Naive B cell (primary cell): Measurements from ENCODE around the gene KLF2. TPM values are rescaled to one million over a fixed set of nuclear protein-coding genes. Genes with fewer than 3 reads are reported as not detected.

Experiments
- ATAC-seq, 2 donors: fragments of 150-1000 bp; cut with Tn5 transposase; 2 replicates each; pipeline ENCODE4 v1.10.0; 2021; ENCODE audit warnings: low read depth in 2 of 2, mild to moderate bottlenecking in 2 of 2, moderate library complexity in 2 of 2
- DNase-seq: peaks from one replicate; pipeline ENCODE4 v3.0.0; 2022
- H3K27ac Mint-ChIP-seq, 6 donors: one replicate each; pipeline ENCODE4 v1.8.0; 2020 to 2022; ENCODE audit warnings: mild to moderate bottlenecking in 6 of 6, mixed read lengths in 6 of 6, moderate library complexity in 5 of 6, inconsistent platforms in 2 of 6
- H3K27me3 Mint-ChIP-seq, 3 donors: one replicate each; pipeline ENCODE4 v1.8.0; 2021 to 2022; ENCODE audit warnings: mixed read lengths in 3 of 3, mild to moderate bottlenecking in 1 of 3
- H3K36me3 Mint-ChIP-seq, 2 donors: one replicate each; pipeline ENCODE4 v1.8.0; 2020 to 2022; ENCODE audit warnings: mixed read lengths in 2 of 2, inconsistent platforms in 1 of 2, mild to moderate bottlenecking in 1 of 2
- H3K4me1 Mint-ChIP-seq, 3 donors: one replicate each; pipeline ENCODE4 v1.8.0; 2020 to 2022; ENCODE audit warnings: mixed read lengths in 3 of 3, inconsistent platforms in 1 of 3, mild to moderate bottlenecking in 1 of 3, moderate library complexity in 1 of 3
- H3K4me3 Mint-ChIP-seq, 8 donors: one replicate each; pipeline ENCODE4 v1.8.0; 2020 to 2022; ENCODE audit warnings: mild to moderate bottlenecking in 8 of 8, mixed read lengths in 8 of 8, moderate library complexity in 8 of 8, inconsistent platforms in 2 of 8
- H3K9me3 Mint-ChIP-seq, 7 donors: one replicate each; pipeline ENCODE4 v1.8.0; 2020 to 2022; ENCODE audit warnings: mixed read lengths in 7 of 7, mild to moderate bottlenecking in 5 of 7, inconsistent platforms in 2 of 7, moderate library complexity in 1 of 7
- polyA plus RNA-seq, 6 donors: library from polyadenylated mRNA; unstranded; fragments of 300-500 nt; fragmentation: Illumina TruSeq; gene quantifications; one replicate each; pipeline ENCODE4 v1.2.3, GENCODE V29; 2021; ENCODE audit warnings: low read depth in 6 of 6

The KLF2 gene
- polyA plus RNA-seq, 6 donors from 2014 or later, result 145 to 413 (median 248) TPM

DNA sequence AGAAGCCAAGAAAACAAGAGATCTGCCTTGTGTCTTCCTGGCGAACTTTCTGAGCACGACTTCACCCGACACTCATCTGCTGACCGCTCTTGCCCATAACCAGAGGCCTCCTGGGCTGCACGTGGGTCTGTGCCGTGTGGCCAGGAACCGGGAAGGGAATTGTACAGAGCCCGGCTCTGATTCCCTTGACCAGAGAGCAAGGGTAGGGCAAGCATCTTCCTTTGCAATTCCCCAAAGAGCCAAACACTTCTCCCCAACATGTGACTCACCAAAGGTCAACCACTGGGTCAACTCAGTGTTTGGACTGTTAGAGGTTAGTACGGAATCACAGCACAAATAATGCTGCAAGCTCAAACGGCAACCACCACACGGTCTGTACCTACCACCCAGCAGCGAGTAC is 48.9 kb downstream of the KLF2 start:
- H3K9me3 Mint-ChIP-seq, result no peaks in the 10 kb centered on the region

DNA sequence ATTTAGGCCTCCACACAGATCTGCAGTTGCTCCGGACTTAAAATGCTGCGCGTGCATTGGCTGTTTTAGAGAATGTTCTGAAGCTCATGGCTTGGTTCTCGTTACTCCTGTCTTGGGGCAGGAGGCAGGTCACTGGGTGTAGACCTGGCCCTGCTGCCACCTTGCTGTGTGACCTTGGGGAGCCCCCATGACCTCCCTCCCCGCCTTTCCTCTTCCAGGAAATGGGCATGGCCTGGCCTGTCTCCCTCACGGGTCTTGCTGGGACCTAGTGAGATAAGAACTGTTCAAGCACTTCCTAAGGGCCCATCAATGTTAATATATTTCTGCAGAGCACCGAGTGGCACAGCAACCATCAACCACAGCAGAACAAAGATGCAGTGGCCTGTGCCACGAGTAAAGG is 49.4 kb downstream of the KLF2 start:
- Mint-ChIP-seq H3K27me3 (no peaks in the 10 kb centered on the region), H3K9me3 (no peaks in the 10 kb centered on the region), H3K4me1 (peaks cover 20 to 58% (median 45%) of the 10 kb centered on the region in 3 donors), H3K4me3 (peak overlapping the region in 6 of 8 donors; percentile 18 to 78 (median 52)), H3K36me3 (peaks cover 16 to 26% of the 10 kb centered on the region in 2 donors), H3K27ac (peak overlapping the region in 4 of 6 donors; percentile 27 to 84 (median 68))
- DNase-seq, result no peak
- ATAC-seq, result no peak

More for the DNA sequence above, 48.9 kb downstream of the KLF2 start:
- Mint-ChIP-seq H3K36me3 (peaks cover 16 to 26% of the 10 kb centered on the region in 2 donors), H3K27ac (peak overlapping the region in 4 of 6 donors; percentile 22 to 83 (median 65)), H3K4me1 (peaks cover 15 to 53% (median 41%) of the 10 kb centered on the region in 3 donors), H3K27me3 (no peaks in the 10 kb centered on the region), H3K4me3 (peak overlapping the region in 7 of 8 donors; percentile 35 to 78 (median 56))
- DNase-seq, result no peak
- ATAC-seq, result no peak

DNA sequence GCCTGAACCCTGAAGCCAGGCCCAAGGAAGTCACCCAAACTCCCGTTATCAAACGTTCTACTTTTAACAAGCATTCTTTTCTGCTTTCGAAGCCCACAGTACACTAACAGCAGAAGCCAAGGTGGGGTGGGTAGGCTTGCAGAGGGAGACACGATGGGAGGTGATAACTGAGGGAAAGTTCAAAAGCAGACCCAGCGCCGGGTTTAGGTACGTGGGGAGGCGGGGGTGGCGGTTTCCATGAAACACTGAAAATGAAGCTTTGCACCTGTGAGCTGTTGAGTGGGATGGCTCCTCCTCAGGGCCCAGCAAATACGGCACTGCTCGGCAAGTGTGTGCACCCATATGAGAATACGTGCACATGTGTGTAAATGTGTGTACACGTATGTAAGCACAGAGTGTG is 49.8 kb downstream of the KLF2 start:
- H3K9me3 Mint-ChIP-seq, result no peaks in the 10 kb centered on the region
- DNase-seq (no peak), ATAC-seq (no peak)
- peak overlapping the region in 2 of 6 donors; percentile 27 to 68 for H3K27ac Mint-ChIP-seq
- H3K27me3 Mint-ChIP-seq, result no peaks in the 10 kb centered on the region
- peaks cover 24 to 60% (median 45%) of the 10 kb centered on the region in 3 donors for H3K4me1 Mint-ChIP-seq
- peak overlapping the region in 4 of 8 donors; percentile 18 to 78 (median 59) for H3K4me3 Mint-ChIP-seq
- H3K36me3 Mint-ChIP-seq, result peaks cover 16 to 26% of the 10 kb centered on the region in 2 donors

DNA sequence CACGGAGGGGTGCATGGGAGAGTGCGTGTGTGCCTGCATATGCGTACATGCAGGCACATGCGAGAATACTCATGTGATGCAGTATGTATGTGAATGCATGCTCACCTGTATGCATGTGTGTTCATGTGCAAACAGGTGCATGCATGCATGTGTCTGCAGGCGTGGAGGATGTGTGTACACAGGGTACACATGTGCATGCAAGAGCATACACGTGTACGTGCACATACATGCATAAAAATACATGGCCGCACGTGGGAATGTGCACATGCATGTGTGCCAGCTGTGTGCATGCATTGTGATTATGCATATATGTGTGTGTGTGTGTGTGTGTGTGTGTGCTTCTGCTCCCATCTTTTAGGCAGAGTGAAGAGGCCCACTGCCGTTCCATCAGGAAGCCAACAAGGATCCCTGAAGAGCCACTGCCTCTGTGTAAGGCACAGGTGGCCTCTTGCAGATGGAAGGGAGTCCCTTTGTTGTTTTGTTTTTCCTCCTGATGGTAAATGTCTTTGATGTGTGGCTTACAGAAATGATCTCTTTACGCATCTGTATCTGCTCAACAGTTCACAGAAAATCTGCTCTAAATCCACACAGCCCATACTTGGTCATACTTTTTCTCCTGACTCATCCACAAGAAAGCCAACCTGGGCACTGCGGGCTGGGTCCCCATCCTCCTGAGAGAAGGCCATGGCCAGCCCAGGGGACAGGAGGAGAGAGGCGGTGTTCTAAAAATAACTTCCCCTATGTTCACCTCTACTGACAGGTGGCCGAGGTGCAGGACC is 50.7 kb downstream of the KLF2 start:
- Mint-ChIP-seq H3K36me3 (peaks cover 16 to 26% of the 10 kb centered on the region in 2 donors), H3K27ac (peak overlapping the region in 3 of 6 donors; percentile 10 to 86 (median 75))

DNA sequence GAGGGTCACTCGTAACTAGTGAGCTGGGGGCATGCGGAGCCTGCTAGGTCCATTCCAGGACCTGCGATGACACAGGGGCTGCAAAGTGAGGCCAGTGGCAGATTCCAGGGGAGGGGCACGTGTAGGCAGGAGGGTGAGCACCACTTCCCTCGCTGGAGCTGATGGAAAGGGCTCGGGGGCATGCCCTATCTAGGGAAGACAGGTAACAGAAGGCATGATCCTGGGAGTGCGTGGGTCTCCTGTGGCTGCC is 51.2 kb downstream of the KLF2 start:
- Mint-ChIP-seq H3K27ac (peak overlapping the region in 4 of 6 donors; percentile 36 to 86 (median 80)), H3K9me3 (no peaks in the 10 kb centered on the region), H3K36me3 (peaks cover 16 to 26% of the 10 kb centered on the region in 2 donors), H3K4me3 (peak overlapping the region in 4 of 8 donors; percentile 16 to 67 (median 44)), H3K4me1 (peaks cover 38 to 64% (median 45%) of the 10 kb centered on the region in 3 donors), H3K27me3 (no peaks in the 10 kb centered on the region)
- DNase-seq (no peak), ATAC-seq (no peak)

More for the DNA sequence above, 50.7 kb downstream of the KLF2 start:
- Mint-ChIP-seq H3K4me3 (peak overlapping the region in 6 of 8 donors; percentile 16 to 78 (median 57)), H3K9me3 (no peaks in the 10 kb centered on the region), H3K27me3 (no peaks in the 10 kb centered on the region), H3K4me1 (peaks cover 33 to 60% (median 45%) of the 10 kb centered on the region in 3 donors)
- DNase-seq (no peak), ATAC-seq (no peak)

DNA sequence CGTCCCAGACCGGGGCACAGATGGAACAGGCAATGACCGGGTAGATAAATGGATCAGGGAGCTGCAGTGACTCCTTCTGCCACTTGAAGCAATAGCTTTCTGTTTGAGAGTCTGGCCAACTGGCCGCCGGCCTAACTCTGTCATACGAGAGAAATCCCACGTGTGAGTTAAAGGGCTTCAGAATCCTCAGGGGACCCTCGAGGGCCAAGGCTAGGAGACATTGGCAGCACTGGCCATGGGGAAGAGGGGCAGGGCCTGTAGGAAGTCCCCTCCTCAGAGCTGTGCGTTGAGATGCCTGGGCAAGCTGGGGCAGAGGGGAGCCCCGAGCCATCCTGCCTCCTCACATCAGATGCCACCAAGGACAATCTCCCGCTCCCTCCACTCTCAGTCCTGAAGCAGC is 51.6 kb downstream of the KLF2 start:
- Mint-ChIP-seq H3K27ac (peak overlapping the region in 3 of 6 donors; percentile 75 to 86 (median 84)), H3K9me3 (no peaks in the 10 kb centered on the region), H3K36me3 (peaks cover 16 to 26% of the 10 kb centered on the region in 2 donors), H3K4me1 (peaks cover 41 to 68% (median 45%) of the 10 kb centered on the region in 3 donors), H3K27me3 (no peaks in the 10 kb centered on the region), H3K4me3 (peak overlapping the region in 1 of 8 donors; percentile 52)
- DNase-seq (no peak), ATAC-seq (no peak)

DNA sequence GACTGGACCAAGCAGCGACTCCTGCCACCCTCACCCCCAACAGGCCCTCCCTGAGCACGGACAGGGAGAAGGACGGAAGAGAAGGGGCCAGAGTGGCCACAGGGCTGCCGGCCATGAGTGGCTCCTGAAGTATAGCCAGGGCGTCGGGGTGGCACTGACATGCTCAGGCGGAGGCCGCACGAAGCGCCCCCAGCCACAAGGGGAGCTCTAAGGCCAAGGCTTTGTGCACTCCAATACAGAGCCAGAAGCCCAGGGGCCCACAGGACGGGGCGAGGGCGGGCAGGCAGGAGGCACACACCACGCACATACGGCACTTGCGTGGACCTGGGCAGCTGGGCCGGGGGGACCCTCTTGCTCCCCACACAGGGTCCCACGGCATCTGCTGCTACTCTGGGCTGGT is 52.0 kb downstream of the KLF2 start:
- Mint-ChIP-seq H3K4me3 (peak overlapping the region in 1 of 8 donors; percentile 52), H3K4me1 (peaks cover 46 to 72% (median 49%) of the 10 kb centered on the region in 3 donors), H3K27me3 (no peaks in the 10 kb centered on the region), H3K36me3 (peaks cover 16 to 26% of the 10 kb centered on the region in 2 donors), H3K9me3 (no peaks in the 10 kb centered on the region), H3K27ac (peak overlapping the region in 2 of 6 donors; percentile 7 to 75)
- DNase-seq (peak; percentile 26), ATAC-seq (peak; percentile 33 to 49)

DNA sequence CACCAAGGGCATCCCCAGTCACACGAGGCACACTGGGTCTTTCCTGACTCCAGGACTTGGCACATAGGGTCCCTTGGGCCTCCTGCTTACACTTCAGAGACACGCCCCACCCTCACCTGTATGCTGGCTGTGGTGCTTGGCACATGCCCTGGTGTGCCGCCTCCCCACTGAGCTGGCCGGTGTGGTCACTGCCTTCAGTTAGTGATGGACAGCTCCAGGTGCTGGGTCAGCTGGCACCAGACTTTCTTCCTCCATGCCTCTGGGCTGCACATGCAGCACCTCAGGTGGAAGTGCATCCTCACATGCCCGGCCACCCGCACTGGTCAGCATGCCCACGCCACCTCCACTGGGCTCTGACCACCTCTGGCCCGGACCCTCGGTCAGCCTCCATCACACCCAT is 52.9 kb downstream of the KLF2 start:
- H3K4me1 Mint-ChIP-seq, result peaks cover 54 to 77% (median 54%) of the 10 kb centered on the region in 3 donors
- no peak for DNase-seq
- H3K9me3 Mint-ChIP-seq, result peaks cover 0 to under 1% (median 0%) of the 10 kb centered on the region in 7 donors
- peak overlapping the region in 5 of 6 donors; percentile 8 to 79 (median 60) for H3K27ac Mint-ChIP-seq
- ATAC-seq, result no peak
- peaks cover 17 to 26% of the 10 kb centered on the region in 2 donors for H3K36me3 Mint-ChIP-seq
- no peaks in the 10 kb centered on the region for H3K27me3 Mint-ChIP-seq
- peak overlapping the region in 2 of 8 donors; percentile 20 to 44 for H3K4me3 Mint-ChIP-seq

Other genes starting within 250 kb of the KLF2 start
- 10 to 100 TPM; 53.6 to 85.7 (median 76.7) TPM for gene TPM4, start 248.3 kb upstream of the KLF2 start, polyA plus RNA-seq
- gene RAB8A, start 212.9 kb upstream of the KLF2 start, polyA plus RNA-seq, result 100 to 1,000 TPM in 5 of 6 donors, 10 to 100 TPM in 1; 98.8 to 134 (median 112) TPM
- gene HSH2D, start 181.1 kb upstream of the KLF2 start, polyA plus RNA-seq, result 10 to 100 TPM; 25.7 to 53.2 (median 40.1) TPM
- gene CIB3, start 151.3 kb upstream of the KLF2 start, polyA plus RNA-seq, result not detected
- gene FAM32A, start 139.4 kb upstream of the KLF2 start, polyA plus RNA-seq, result 100 to 1,000 TPM; 123 to 235 (median 155) TPM
- gene AP1M1, start 126.9 kb upstream of the KLF2 start, polyA plus RNA-seq, result 100 to 1,000 TPM; 121 to 135 (median 122) TPM
- gene EPS15L1, start 147.1 kb downstream of the KLF2 start, polyA plus RNA-seq, result 10 to 100 TPM in 5 of 6 donors, 1 to 10 TPM in 1; 9.9 to 34.7 (median 20.7) TPM
- gene CALR3, start 171.3 kb downstream of the KLF2 start, polyA plus RNA-seq, result under 1 TPM in 1 of 6 donors, not detected in 5; 0.41 TPM
- gene C19orf44, start 171.6 kb downstream of the KLF2 start, polyA plus RNA-seq, result 1 to 10 TPM in 4 of 6 donors, under 1 TPM in 1, not detected in 1; 0.74 to 4.6 (median 1.4) TPM
- 10 to 100 TPM in 2 of 6 donors, 1 to 10 TPM in 4; 3.2 to 19.5 (median 9.4) TPM for gene CHERP, start 217.6 kb downstream of the KLF2 start, polyA plus RNA-seq
- gene SLC35E1, start 247.6 kb downstream of the KLF2 start, polyA plus RNA-seq, result 10 to 100 TPM; 15.4 to 26.2 (median 19.4) TPM